IPS-11a (cell line): ENCODE data around the gene PVALB.
"Not testable (repeated sequence)": the region's sequence is repeated elsewhere in the genome, so short reads cannot be mapped to it uniquely, and the experiment has no call there.

ENCODE experiments used
- H3K4me3 ChIP-seq: one replicate; pipeline ENCODE4 v1.5.1; 2013; ENCODE audit warnings: low read depth, low read length, control low read depth

Gene PVALB

GRCh38 chr22:36759481-36760159 is 57.2 kb downstream of the PVALB start:
- H3K4me3 ChIP-seq = no peak overlapping the region

GRCh38 chr22:36758792-36759271 is 58.0 kb downstream of the PVALB start:
- H3K4me3 ChIP-seq = no peak overlapping the region

GRCh38 chr22:36757668-36758211 is 59.1 kb downstream of the PVALB start:
- no peak overlapping the region for H3K4me3 ChIP-seq

GRCh38 chr22:36756746-36757655 is 59.8 kb downstream of the PVALB start:
- no peak overlapping the region for H3K4me3 ChIP-seq

- no peak overlapping the region for H3K4me3 ChIP-seq
Measured at GRCh38 chr22:36756031-36756430, 60.8 kb downstream of the PVALB start.

- H3K4me3 ChIP-seq = no peak overlapping the region
Measured at GRCh38 chr22:36755316-36755715, 61.5 kb downstream of the PVALB start.

- H3K4me3 ChIP-seq = not testable (repeated sequence)
Measured at GRCh38 chr22:36754881-36755280, 62.0 kb downstream of the PVALB start.

- no peak overlapping the region for H3K4me3 ChIP-seq
Measured at GRCh38 chr22:36753916-36754315, 62.9 kb downstream of the PVALB start.

GRCh38 chr22:36753120-36753802 is 63.6 kb downstream of the PVALB start:
- no peak overlapping the region for H3K4me3 ChIP-seq
